Epithelial cell of esophagus (primary cell): ENCODE data around the gene ZNF432.
"Not testable (repeated sequence)": the region's sequence is repeated elsewhere in the genome, so short reads cannot be mapped to it uniquely, and the experiment has no call there.

ENCODE experiments used
- DNase-seq: peaks from one replicate; pipeline ENCODE4 v3.0.0; 2010; ENCODE audit warnings: low read depth
- H3K4me3 ChIP-seq: 2 replicates; pipeline ENCODE4 v1.5.1; 2011; ENCODE audit warnings: mild to moderate bottlenecking, low read length, control low read depth
- TF ChIP-seq, protein P1 (sequence below): IDR thresholded peaks from 2 replicates; pipeline ENCODE4 v1.5.1; 2011; ENCODE audit warnings: low read depth, mild to moderate bottlenecking, low read length, control low read depth, inconsistent platforms; ENCODE audit not compliant: insufficient read depth; ENCODE audit errors: missing control alignments

ZNF432 gene

GRCh38 chr19:52069653-52070052, 21.0 kb upstream of the ZNF432 start:
- TF ChIP-seq, protein P1, sequence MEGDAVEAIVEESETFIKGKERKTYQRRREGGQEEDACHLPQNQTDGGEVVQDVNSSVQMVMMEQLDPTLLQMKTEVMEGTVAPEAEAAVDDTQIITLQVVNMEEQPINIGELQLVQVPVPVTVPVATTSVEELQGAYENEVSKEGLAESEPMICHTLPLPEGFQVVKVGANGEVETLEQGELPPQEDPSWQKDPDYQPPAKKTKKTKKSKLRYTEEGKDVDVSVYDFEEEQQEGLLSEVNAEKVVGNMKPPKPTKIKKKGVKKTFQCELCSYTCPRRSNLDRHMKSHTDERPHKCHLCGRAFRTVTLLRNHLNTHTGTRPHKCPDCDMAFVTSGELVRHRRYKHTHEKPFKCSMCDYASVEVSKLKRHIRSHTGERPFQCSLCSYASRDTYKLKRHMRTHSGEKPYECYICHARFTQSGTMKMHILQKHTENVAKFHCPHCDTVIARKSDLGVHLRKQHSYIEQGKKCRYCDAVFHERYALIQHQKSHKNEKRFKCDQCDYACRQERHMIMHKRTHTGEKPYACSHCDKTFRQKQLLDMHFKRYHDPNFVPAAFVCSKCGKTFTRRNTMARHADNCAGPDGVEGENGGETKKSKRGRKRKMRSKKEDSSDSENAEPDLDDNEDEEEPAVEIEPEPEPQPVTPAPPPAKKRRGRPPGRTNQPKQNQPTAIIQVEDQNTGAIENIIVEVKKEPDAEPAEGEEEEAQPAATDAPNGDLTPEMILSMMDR, result no peak
- no peak for DNase-seq
- no peak overlapping the region for H3K4me3 ChIP-seq

DNA sequence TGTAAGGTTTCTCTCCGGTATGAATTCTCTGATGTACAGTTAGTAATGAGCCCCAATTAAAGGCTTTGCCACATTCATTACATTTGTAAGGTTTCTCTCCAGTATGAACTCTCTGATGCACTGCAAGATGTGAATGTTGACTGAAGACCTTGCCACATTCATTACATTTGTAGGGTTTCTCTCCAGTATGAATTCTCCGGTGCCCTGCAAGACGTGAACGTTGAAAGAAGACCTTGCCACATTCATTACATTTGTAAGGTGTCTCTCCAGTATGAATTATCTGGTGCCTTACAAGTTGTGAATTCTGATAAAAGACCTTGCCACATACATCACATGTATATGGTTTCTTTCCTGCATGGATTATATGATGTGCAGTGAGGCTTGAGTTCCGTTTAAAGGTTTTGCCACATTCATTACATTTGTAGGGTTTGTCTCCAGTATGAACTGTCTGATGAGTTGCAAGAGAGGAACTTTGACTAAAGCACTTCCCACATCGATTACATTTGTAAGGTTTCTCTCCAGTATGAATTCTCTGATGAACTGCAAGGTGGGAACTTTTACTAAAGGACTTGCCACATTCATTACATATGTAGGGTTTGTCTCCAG, 17.7 kb upstream of the ZNF432 start:
- no peak overlapping the region for H3K4me3 ChIP-seq
- TF ChIP-seq, protein P1, result no peak
- no peak for DNase-seq

DNA sequence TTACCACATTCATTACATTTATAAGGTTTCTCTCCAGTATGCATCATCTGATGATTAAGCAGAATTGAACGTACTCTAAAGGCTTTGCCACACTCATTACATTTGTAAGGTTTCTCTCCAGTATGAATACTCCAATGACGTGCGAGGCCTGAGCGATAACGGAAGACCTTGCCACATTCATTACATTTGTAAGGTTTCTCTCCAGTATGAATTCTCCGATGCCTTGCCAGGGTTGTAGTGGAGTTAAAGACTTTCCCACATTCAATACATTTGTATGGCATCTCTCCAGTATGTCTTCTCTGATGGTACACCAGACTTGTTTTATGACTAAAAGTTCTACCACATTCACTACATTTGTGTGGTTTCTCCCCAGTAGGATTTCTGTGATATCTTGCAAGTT, 16.8 kb upstream of the ZNF432 start:
- TF ChIP-seq, protein P1, result no peak
- DNase-seq, result no peak
- no peak overlapping the region for H3K4me3 ChIP-seq

DNA sequence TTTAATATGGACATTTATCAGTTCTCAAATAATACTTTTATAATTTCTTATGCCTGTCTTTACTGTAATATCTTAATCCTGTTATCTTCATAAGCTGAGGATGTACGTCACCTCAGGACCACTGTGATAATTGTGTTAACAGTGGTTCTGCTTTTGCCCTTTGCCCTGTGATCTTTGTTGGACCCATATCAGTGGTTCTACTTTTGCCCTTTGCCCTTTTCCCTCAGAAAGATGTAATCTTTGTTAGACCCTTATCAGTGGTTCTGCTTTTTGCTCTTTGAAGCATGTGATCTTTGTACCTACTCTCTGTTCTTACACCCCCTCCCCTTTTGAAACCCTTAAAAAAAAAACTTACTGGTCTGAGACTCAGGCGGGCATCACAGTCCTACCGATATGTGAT, 7.8 kb upstream of the ZNF432 start:
- not testable (repeated sequence) for H3K4me3 ChIP-seq, DNase-seq

GRCh38 chr19:52051736-52052135, 3.1 kb upstream of the ZNF432 start:
- H3K4me3 ChIP-seq, result not testable (repeated sequence)
- peak; percentile 77 for DNase-seq

- TF ChIP-seq, protein P1, result no peak
- H3K4me3 ChIP-seq, result no peak overlapping the region
- DNase-seq, result no peak
These were observed 9.5 kb downstream of the ZNF432 start for GRCh38 chr19:52039169-52039568.

GRCh38 chr19:52034051-52034728, 14.4 kb downstream of the ZNF432 start:
- TF ChIP-seq, protein P1, result no peak
- no peak for DNase-seq
- H3K4me3 ChIP-seq, result no peak overlapping the region

DNA sequence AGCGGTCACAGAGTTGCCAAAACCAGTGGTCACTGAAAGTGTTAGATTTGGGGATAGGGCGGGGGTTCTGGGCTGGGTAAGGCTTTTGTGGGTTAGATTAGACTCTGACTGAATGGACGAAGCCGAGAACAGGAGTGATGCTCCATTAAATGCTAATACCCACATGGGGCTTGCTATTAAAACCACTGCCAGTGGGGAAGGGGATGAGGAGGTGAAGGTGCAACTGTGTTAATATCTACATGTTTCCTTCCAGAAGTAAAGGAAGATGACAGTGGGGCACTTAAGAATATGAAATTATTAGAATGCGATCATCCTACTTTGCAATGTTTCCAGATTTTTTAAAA, 19.9 kb downstream of the ZNF432 start:
- no peak for DNase-seq
- TF ChIP-seq, protein P1, result no peak
- H3K4me3 ChIP-seq, result peak overlapping the region; percentile 95
